Stimulated activated CD8-positive, alpha-beta memory T cell treated with anti-CD3 and anti-CD28 coated beads, Interleukin-2, amount 100 ng/mL, for 48 hours (primary cell): ENCODE measurements around the gene RS1.

Experiments
- DNase-seq, 2 donors: peaks; one replicate each; pipeline ENCODE4 v3.0.0-alpha.2; 2020; ENCODE audit warnings: low read depth in 2 of 2

RS1 gene

GRCh38 chrX:18668071-18668835 is 3.7 kb downstream of the RS1 start:
- DNase-seq, result no peak

- no peak for DNase-seq
These were observed 5.3 kb downstream of the RS1 start for GRCh38 chrX:18666614-18667013.

- no peak for DNase-seq
These were observed 7.0 kb downstream of the RS1 start for GRCh38 chrX:18664947-18665346.

- DNase-seq, result no peak
These were observed 10.6 kb downstream of the RS1 start for GRCh38 chrX:18661273-18661672.

GRCh38 chrX:18654875-18655836 is 16.8 kb downstream of the RS1 start:
- DNase-seq, result no peak

GRCh38 chrX:18652636-18653035 is 19.3 kb downstream of the RS1 start:
- DNase-seq, result no peak

- no peak for DNase-seq
These were observed 21.2 kb downstream of the RS1 start for GRCh38 chrX:18650662-18651061.

- no peak for DNase-seq
These were observed 22.4 kb downstream of the RS1 start for GRCh38 chrX:18649498-18649951.

GRCh38 chrX:18647621-18648020 is 24.3 kb downstream of the RS1 start:
- no peak for DNase-seq

- DNase-seq, result no peak
These were observed 28.1 kb downstream of the RS1 start for GRCh38 chrX:18643853-18644252.

- DNase-seq, result no peak
These were observed 28.7 kb downstream of the RS1 start for GRCh38 chrX:18643243-18643642.

- no peak for DNase-seq
These were observed 31.2 kb downstream of the RS1 start for GRCh38 chrX:18640686-18641085.

GRCh38 chrX:18639280-18639679 is 32.6 kb downstream of the RS1 start:
- DNase-seq, result no peak

- no peak for DNase-seq
These were observed 33.5 kb downstream of the RS1 start for GRCh38 chrX:18638398-18638797.

GRCh38 chrX:18630934-18631333 is 41.0 kb downstream of the RS1 start:
- DNase-seq, result no peak

GRCh38 chrX:18624599-18624998 is 47.3 kb downstream of the RS1 start:
- DNase-seq, result no peak

- DNase-seq, result no peak
These were observed 51.6 kb downstream of the RS1 start for GRCh38 chrX:18620349-18620748.

GRCh38 chrX:18619288-18619687 is 52.6 kb downstream of the RS1 start:
- no peak for DNase-seq

GRCh38 chrX:18617407-18617750 is 54.5 kb downstream of the RS1 start:
- no peak for DNase-seq

GRCh38 chrX:18616688-18617406 is 55.1 kb downstream of the RS1 start:
- no peak for DNase-seq

GRCh38 chrX:18613930-18614639 is 57.8 kb downstream of the RS1 start:
- DNase-seq, result no peak

- DNase-seq, result no peak
These were observed 63.9 kb downstream of the RS1 start for GRCh38 chrX:18607966-18608365.
